ENCODE measurements around the gene S100A14.

DNA sequence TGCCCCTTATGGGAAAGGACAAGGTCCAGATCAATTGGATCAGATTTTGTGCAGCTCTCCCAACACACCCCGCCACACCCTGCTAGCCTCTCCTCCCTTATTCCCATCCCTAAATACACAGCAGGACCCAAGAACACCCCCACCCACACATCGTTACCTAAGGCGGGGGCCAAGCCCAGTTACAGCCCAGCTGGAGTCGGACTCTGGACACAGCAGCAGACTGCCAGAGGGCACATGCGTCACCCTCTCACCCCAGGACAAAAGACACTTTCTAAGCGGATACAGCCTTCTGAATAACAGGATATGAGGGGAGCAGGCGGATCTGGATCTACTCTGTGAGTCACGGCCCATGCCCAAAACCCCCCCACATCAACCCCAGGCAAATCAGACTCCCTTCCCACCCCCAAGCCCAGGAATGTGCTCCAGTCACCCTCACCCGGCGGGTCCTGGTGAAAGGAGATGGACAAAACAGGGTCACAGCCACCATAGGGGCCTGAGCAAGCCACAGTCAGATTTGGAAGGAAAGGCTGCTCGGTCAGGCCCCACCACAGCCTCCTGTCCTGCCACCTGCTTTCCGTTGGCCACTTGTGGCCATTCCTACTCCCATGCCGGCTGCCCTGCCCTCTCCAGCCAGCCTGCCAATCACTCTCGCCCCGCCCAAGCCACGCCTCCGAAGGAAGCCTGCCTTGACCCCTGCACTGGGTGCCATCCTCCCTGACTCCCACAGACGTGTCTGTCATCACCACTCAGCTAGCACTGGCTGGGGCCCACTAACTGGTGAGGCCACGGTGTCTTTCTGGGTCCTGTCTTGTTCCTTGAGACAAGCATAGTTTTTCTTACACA is 7.2 kb downstream of the S100A14 start:
- TF ChIP-seq TFAP4 (CRISPR knock-in tag; IDR thresholded peaks at IDR 0.05; ENCODE audit: borderline replicate concordance): peak; percentile 63; the same call in 1 of the 2 replicates
- TF ChIP-seq REST (IDR thresholded peaks at IDR 0.05; ENCODE audit: borderline replicate concordance): no peak
- no peak for TF ChIP-seq REST (CRISPR knock-in tag; IDR thresholded peaks at IDR 0.05; ENCODE audit: low read depth)
- TF ChIP-seq SNRNP70 (optimal IDR thresholded peaks at IDR 0.05; ENCODE audit: low read depth, low read length): no peak
- TF ChIP-seq, protein P1, sequence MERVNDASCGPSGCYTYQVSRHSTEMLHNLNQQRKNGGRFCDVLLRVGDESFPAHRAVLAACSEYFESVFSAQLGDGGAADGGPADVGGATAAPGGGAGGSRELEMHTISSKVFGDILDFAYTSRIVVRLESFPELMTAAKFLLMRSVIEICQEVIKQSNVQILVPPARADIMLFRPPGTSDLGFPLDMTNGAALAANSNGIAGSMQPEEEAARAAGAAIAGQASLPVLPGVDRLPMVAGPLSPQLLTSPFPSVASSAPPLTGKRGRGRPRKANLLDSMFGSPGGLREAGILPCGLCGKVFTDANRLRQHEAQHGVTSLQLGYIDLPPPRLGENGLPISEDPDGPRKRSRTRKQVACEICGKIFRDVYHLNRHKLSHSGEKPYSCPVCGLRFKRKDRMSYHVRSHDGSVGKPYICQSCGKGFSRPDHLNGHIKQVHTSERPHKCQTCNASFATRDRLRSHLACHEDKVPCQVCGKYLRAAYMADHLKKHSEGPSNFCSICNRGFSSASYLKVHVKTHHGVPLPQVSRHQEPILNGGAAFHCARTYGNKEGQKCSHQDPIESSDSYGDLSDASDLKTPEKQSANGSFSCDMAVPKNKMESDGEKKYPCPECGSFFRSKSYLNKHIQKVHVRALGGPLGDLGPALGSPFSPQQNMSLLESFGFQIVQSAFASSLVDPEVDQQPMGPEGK (CRISPR knock-in tag; IDR thresholded peaks at IDR 0.05; ENCODE audit: borderline replicate concordance): no peak
- TF ChIP-seq ZKSCAN1 (IDR thresholded peaks at IDR 0.05; ENCODE audit: low read depth, low read length): no peak
- TF ChIP-seq ZNF592 (IDR thresholded peaks at IDR 0.05): no peak
- no peak for TF ChIP-seq CHAMP1 (IDR thresholded peaks at IDR 0.05)

Data from K562 (cell line).